ENCODE measurements around the gene SUPT4H1. TPM values are rescaled to one million over a fixed set of nuclear protein-coding genes. Genes with fewer than 3 reads are reported as not detected.

SUPT4H1 gene
- total RNA-seq, 1 donor from 2014 or later = 82.4 TPM

DNA sequence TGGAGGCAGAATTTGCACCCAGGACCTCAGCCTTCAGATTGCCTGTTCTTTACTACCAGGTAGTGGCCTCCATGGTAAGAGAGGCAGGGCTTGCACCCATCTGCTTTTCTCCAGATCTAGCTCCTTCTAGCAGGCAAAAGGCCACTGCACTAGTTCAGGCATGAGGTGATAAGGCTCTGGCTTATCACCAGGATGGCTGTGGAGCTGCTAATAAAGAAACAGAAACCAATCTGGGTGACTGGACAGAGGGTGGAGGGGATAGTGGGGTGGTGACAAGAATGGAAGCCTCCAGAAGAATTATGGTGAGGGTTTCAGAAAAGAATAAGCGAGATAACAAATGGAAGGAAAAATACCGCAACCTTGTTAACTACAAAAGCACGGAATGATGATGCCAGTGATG is 15.5 kb upstream of the SUPT4H1 start:
- TF ChIP-seq, protein P1, sequence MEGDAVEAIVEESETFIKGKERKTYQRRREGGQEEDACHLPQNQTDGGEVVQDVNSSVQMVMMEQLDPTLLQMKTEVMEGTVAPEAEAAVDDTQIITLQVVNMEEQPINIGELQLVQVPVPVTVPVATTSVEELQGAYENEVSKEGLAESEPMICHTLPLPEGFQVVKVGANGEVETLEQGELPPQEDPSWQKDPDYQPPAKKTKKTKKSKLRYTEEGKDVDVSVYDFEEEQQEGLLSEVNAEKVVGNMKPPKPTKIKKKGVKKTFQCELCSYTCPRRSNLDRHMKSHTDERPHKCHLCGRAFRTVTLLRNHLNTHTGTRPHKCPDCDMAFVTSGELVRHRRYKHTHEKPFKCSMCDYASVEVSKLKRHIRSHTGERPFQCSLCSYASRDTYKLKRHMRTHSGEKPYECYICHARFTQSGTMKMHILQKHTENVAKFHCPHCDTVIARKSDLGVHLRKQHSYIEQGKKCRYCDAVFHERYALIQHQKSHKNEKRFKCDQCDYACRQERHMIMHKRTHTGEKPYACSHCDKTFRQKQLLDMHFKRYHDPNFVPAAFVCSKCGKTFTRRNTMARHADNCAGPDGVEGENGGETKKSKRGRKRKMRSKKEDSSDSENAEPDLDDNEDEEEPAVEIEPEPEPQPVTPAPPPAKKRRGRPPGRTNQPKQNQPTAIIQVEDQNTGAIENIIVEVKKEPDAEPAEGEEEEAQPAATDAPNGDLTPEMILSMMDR (IDR thresholded peaks at IDR 0.05) = no peak
- Histone ChIP-seq H3K36me3 (peaks cover 14% of the 10 kb centered on the region), H3K27me3 (ENCODE audit: low read depth) (no peaks in the 10 kb centered on the region), H3K4me1 (no peaks in the 10 kb centered on the region), H3K9me3 (no peaks in the 10 kb centered on the region), H3K27ac (no peak overlapping the region), H3K4me3 (no peak overlapping the region)
- DNase-seq = no peak
- intact Hi-C loops (cut with DNase I) = no loop called here
- no peak for ATAC-seq

DNA sequence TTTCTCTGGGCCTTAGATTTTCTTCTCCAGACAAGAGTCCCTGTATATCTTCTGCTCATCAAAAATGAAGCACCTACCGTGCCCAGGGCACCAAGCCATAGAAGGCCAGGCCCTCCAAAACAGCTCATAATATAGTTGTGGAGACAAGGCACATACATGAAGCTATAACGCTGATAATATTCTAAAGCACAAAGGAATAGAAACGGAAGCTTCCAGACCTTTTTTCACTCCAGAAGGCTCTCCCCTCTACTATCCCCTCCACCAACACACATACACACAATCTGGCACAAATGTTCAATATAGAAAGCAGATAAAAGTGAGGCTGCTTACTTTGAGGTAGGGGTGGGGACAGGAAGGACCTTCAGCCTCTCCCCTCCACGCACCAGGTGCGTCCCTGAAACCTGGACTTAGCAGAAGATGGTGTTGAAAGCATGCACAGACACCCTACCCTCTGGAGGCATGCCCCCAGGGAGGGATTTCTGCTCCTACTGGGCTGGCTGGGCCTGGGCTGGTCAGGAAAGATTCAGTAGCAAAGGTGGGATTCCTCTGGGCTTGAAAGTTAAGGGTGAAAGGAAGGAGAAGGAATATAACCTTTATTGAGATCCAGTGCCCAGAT is 14.1 kb upstream of the SUPT4H1 start:
- Histone ChIP-seq H3K9me3 (no peaks in the 10 kb centered on the region), H3K4me3 (no peak overlapping the region), H3K27me3 (ENCODE audit: low read depth) (no peaks in the 10 kb centered on the region), H3K27ac (no peak overlapping the region), H3K36me3 (peaks cover 14% of the 10 kb centered on the region), H3K4me1 (no peaks in the 10 kb centered on the region)
- intact Hi-C loops (cut with DNase I) = no loop called here
- TF ChIP-seq, protein P1 (IDR thresholded peaks at IDR 0.05) = no peak
- no peak for DNase-seq
- no peak for ATAC-seq

DNA sequence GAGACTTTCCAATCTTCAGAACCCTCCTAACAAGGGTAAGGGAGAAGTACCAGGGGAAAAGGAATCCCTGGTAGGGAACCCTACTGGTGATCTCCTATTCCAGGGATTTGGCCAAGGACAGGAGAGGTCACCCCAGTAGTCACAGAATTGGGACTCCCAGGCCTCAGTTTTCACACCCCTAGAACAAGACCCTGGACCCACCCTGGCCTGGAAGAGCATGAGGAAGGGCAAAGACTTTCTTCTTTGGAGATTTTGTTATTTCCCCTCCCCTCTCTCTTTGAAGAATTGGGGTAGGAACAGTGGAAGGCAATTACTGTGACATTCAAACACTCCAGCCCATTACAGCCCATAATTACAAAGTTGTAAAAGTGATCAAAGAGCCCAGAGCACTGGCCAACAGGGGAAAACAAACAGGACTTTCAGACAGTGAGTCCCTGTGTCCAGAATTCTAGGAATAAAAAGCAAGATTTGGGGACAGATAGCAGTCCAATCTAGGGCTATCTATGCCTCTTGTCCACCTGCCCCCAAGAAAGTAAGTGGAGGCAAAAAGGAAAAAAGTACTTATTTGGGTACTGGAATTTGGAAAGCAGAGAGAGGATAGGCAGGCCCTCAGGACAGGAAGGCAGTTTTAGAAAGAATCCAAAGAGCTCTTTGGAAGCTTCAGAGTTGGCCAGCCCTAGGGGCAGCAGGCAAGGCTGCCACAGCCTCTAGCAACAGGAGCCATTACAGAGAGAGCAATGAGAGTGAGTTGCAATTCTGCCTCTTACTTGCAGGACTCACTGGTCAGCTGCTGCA is 13.4 kb upstream of the SUPT4H1 start:
- peaks cover 14% of the 10 kb centered on the region for H3K36me3 ChIP-seq
- no peaks in the 10 kb centered on the region for H3K4me1 ChIP-seq
- intact Hi-C loops (cut with DNase I) = no loop called here
- no peaks in the 10 kb centered on the region for H3K27me3 ChIP-seq (ENCODE audit: low read depth)
- H3K27ac ChIP-seq = no peak overlapping the region
- H3K4me3 ChIP-seq = no peak overlapping the region
- TF ChIP-seq, protein P1 (IDR thresholded peaks at IDR 0.05) = no peak
- DNase-seq = no peak
- ATAC-seq = no peak
- H3K9me3 ChIP-seq = no peaks in the 10 kb centered on the region

DNA sequence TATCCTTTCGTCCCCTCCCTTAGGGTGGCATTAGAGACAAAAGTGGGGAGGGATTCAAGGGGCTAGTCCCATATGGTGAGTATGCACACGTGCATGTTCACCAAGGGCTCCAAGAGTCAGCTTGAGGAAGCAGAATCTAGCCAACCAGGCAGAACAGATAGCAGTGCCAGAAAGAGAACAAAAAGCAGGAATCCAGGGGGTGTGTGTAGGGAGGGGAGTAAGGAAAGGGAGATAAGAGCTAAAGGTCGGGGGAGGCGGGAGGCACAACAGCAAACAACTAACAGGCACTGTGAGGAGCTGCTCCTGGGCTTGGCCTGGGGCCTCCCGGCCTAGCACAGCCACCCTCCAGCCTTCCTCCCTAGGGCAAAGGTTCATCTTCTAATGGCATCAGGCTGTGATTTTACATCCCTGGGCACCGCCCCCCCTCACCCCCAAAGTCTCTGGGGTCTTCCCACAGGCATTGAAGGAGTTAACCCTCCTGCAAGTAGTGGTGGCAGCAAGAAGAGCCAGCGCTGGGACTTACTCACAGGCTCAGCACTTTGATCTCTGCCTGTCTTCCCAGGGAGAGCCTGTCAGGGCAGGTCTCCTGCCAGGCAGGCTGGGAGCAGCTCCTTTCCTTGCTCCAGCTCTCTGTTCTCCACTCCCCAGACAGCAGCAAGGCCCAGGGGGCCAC is 12.4 kb upstream of the SUPT4H1 start:
- Histone ChIP-seq H3K4me1 (no peaks in the 10 kb centered on the region), H3K27me3 (ENCODE audit: low read depth) (no peaks in the 10 kb centered on the region), H3K36me3 (peaks cover 17% of the 10 kb centered on the region), H3K27ac (no peak overlapping the region), H3K4me3 (no peak overlapping the region), H3K9me3 (no peaks in the 10 kb centered on the region)
- DNase-seq (no peak), ATAC-seq (no peak)
- TF ChIP-seq, protein P1 (IDR thresholded peaks at IDR 0.05) = no peak
- intact Hi-C loops (cut with DNase I) = no loop called here

DNA sequence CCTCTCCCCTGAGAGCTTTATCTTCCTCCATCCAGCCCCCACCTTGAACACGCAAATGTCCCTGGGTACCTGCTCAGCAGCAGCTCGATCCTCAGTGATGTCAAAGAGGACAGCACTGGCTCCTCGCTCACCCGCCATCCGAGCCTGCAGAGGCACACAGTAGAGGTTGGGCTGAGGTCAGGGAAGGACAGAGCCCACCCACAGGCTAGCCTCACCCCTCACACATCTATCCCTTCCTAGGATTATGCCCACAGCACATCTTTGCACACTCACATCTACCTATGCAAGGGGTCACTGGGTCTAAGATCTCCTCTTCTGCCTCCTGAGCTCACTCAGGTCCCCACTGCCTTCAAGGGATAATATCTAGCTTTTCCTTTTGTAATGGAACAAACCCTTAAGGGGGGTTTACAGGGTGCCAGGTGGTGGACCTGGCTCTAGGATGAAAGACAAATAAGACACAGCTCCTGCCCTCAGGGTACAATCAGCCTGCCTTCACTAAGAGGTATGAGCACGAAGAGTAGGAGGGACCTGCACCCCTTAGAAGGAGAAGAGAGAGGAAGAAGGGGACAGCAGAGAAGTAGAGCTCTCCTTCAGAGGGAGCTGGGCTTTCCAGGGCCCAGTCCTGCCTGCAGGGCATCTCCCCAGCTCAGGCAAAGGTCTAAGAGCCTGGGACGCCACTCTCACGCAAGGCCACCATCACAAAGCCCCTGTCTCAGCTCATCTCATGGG is 11.6 kb upstream of the SUPT4H1 start:
- H3K27ac ChIP-seq = no peak overlapping the region
- intact Hi-C loops (cut with DNase I) = no loop called here
- no peaks in the 10 kb centered on the region for H3K4me1 ChIP-seq
- ATAC-seq (no peak), DNase-seq (no peak)
- TF ChIP-seq, protein P1 (IDR thresholded peaks at IDR 0.05) = no peak
- H3K4me3 ChIP-seq = no peak overlapping the region
- H3K9me3 ChIP-seq = no peaks in the 10 kb centered on the region
- H3K27me3 ChIP-seq (ENCODE audit: low read depth) = no peaks in the 10 kb centered on the region
- peaks cover 20% of the 10 kb centered on the region for H3K36me3 ChIP-seq

Data from lower lobe of right lung (tissue), 2 donors.